DOHH2 (cell line): Measurements from ENCODE around the gene PSMD14.

Experiments
- EZH2phosphoT487 ChIP-seq: fragments of 200-600 bp; sonication (generic); IDR thresholded peaks from 2 replicates; pipeline ENCODE4 v1.6.1; 2017; ENCODE audit warnings: borderline replicate concordance, mild to moderate bottlenecking, antibody characterized with exemption, low read length, moderate library complexity, mixed read lengths
- TF ChIP-seq, protein P1 (sequence below): fragments of 200-600 bp; sonication (generic); IDR thresholded peaks from one replicate; pipeline ENCODE4 v1.5.1; 2014; ENCODE audit warnings: antibody characterized with exemption, mild to moderate bottlenecking, low read depth, low read length; ENCODE audit not compliant: poor library complexity, severe bottlenecking

GRCh38 chr2:161448431-161448830 lies 140.2 kb downstream of the PSMD14 start:
- TF ChIP-seq, protein P1, sequence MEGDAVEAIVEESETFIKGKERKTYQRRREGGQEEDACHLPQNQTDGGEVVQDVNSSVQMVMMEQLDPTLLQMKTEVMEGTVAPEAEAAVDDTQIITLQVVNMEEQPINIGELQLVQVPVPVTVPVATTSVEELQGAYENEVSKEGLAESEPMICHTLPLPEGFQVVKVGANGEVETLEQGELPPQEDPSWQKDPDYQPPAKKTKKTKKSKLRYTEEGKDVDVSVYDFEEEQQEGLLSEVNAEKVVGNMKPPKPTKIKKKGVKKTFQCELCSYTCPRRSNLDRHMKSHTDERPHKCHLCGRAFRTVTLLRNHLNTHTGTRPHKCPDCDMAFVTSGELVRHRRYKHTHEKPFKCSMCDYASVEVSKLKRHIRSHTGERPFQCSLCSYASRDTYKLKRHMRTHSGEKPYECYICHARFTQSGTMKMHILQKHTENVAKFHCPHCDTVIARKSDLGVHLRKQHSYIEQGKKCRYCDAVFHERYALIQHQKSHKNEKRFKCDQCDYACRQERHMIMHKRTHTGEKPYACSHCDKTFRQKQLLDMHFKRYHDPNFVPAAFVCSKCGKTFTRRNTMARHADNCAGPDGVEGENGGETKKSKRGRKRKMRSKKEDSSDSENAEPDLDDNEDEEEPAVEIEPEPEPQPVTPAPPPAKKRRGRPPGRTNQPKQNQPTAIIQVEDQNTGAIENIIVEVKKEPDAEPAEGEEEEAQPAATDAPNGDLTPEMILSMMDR: no peak
- no peak for TF ChIP-seq EZH2phosphoT487
